HG02678 (cell line): ENCODE results near the gene NYAP1.
"Not testable (repeated sequence)": the region's sequence is repeated elsewhere in the genome, so short reads cannot be mapped to it uniquely, and the experiment has no call there.

Source experiments
- ATAC-seq: cut with Tn5 transposase; IDR thresholded peaks from one replicate; pipeline ENCODE4 v1.9.1; 2021; ENCODE audit warnings: mild to moderate bottlenecking, moderate library complexity; ENCODE audit not compliant: unreplicated experiment

The NYAP1 gene

GRCh38 chr7:100509231-100509630 lies 25.5 kb downstream of the NYAP1 start:
- no peak for ATAC-seq

- no peak for ATAC-seq
Measured at GRCh38 chr7:100510437-100511239, 26.9 kb downstream of the NYAP1 start.

GRCh38 chr7:100513212-100513810 lies 29.6 kb downstream of the NYAP1 start:
- ATAC-seq = no peak

- ATAC-seq = no peak
Measured at GRCh38 chr7:100515072-100515532, 31.4 kb downstream of the NYAP1 start.

- ATAC-seq = no peak
Measured at GRCh38 chr7:100516135-100516812, 32.5 kb downstream of the NYAP1 start.

GRCh38 chr7:100517305-100517704 lies 33.6 kb downstream of the NYAP1 start:
- no peak for ATAC-seq

- no peak for ATAC-seq
Measured at GRCh38 chr7:100519580-100519979, 35.9 kb downstream of the NYAP1 start.

- no peak for ATAC-seq
Measured at GRCh38 chr7:100520138-100520537, 36.4 kb downstream of the NYAP1 start.

GRCh38 chr7:100521076-100521475 lies 37.3 kb downstream of the NYAP1 start:
- ATAC-seq = no peak

- ATAC-seq = not testable (repeated sequence)
Measured at GRCh38 chr7:100521909-100522593, 38.3 kb downstream of the NYAP1 start.

GRCh38 chr7:100523192-100523591 lies 39.5 kb downstream of the NYAP1 start:
- ATAC-seq = not testable (repeated sequence)

- ATAC-seq = not testable (repeated sequence)
Measured at GRCh38 chr7:100528108-100528866, 44.6 kb downstream of the NYAP1 start.

- no peak for ATAC-seq
Measured at GRCh38 chr7:100532165-100533022, 48.7 kb downstream of the NYAP1 start.

GRCh38 chr7:100535982-100536381 lies 52.3 kb downstream of the NYAP1 start:
- ATAC-seq = not testable (repeated sequence)

GRCh38 chr7:100536695-100537094 lies 53.0 kb downstream of the NYAP1 start:
- ATAC-seq = not testable (repeated sequence)

GRCh38 chr7:100538348-100538653 lies 54.6 kb downstream of the NYAP1 start:
- ATAC-seq = no peak

GRCh38 chr7:100538654-100539435 lies 55.1 kb downstream of the NYAP1 start, which contains the start of gene AGFG2:
Gene AGFG2 (plus strand): TSS chr7:100539203. CDS start chr7:100539347, 144 bp downstream.
- peak; percentile 96 for ATAC-seq

GRCh38 chr7:100539436-100540006 lies 55.8 kb downstream of the NYAP1 start:
- ATAC-seq = no peak
